Putamen (tissue), 1 donor: ENCODE results near the gene ARMC2.
"Not testable (repeated sequence)": the region's sequence is repeated elsewhere in the genome, so short reads cannot be mapped to it uniquely, and the experiment has no call there.

Experiments
- DNase-seq: peaks from one replicate; pipeline ENCODE4 v3.0.0-alpha.2; 2016; ENCODE audit warnings: low spot score

ARMC2 gene

DNA sequence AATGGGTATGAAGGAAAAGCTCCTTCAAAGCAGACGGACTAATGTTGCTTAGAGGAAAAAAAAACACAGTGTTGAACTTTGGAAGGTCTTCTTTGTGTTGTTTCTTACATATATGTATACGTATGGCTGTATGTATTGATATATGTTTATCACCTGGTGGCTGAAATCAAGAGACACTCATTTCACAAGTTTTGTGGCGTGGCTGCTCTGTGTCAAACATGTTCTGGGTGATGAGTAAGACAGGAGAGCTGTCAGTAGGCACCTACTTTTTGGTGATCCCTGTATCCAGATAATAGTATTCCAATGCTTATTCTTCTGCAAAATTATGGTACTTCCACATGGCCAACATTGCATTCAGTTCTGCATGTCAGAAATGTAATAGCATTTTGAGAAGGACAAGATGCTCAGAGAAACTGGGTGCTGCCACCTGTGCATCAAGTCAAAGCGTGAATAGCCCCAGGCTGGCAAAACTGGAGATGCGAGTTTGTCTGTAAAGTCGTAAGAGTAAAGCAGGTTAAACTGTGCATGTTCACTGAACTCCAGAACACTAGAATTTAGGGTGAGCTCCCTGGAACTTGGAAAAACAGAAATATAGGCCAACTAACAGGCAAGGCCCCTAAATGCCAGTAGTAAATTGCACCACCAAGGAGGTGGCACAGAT, 67.9 kb downstream of the ARMC2 start:
- DNase-seq: no peak

DNA sequence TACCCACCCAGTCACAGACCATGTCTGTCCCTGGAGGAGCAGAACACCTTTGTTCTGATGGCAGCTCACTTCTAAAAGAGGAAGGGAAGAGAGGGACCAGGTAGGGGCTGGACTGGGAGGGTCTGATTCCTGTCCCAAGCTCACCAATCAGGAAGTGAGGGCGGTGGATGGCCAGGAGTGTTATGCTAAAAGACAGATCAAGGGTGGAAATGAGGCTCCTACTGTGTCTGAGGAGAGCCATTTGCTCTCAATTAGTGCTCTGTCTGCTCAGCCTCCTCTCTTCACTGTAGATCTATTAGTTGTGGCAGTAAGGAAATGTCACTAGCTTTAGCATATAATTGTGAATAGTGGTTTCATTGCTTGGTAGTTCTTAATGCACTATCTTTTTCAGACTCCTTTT, 72.5 kb downstream of the ARMC2 start:
- DNase-seq: no peak

GRCh38 chr6:108921547-108922361, 73.5 kb downstream of the ARMC2 start:
- no peak for DNase-seq

DNA sequence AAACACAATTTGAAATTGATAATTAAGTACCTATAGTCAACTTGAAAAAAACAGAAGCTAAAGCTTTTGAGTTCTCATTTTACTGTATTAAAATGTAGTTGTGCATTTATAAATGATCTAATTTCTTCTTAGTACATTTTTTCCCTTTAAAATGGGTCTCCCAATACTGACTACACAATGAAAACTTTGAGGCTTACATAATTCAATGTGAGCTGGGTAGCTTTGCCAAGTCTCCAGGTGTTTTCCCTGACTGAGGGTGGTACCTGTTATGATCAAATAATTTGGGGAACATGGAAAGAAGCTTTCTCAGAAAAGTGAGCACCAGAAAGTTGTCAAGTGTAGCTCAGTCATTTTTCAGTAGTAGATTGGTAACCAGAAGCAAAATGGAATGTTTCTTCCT, 74.3 kb downstream of the ARMC2 start:
- no peak for DNase-seq

DNA sequence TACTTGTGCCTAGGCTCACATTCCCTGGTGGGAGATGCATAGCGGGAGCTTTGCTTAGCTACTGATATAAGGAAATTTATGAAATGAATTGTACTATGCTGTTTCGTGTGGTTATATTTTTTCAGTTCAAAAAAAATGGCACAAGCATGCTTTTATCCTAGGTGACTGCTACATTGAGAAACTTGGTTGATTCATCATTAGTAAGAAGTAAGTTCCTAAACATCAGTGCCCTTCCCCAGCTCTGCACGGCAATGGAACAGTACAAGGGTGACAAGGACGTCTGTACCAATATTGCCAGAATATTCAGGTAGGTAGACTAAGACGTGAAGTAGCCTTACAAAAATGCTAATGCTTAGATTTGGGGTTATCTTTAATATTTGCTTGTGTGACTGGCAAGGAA, 79.7 kb downstream of the ARMC2 start:
- no peak for DNase-seq

GRCh38 chr6:108928650-108929049, 80.4 kb downstream of the ARMC2 start:
- no peak for DNase-seq

DNA sequence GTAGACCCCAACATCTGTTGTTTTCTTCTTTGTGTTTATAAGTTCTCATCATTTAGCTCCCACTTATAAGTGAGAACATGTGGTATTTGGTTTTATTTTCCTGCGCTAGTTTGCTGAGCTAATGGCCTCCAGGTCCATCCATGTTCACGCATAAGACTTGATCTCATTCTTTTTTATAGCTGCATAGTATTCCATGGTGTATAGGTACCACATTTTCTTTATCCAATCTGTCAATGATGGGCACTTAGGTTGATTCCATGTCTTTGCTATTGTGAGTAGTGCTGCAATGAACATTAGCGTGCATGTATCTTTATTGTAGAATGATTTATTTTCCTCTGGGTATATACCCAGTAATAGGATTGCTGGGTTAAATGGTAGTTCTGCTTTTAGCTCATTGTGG, 82.9 kb downstream of the ARMC2 start:
- not testable (repeated sequence) for DNase-seq

DNA sequence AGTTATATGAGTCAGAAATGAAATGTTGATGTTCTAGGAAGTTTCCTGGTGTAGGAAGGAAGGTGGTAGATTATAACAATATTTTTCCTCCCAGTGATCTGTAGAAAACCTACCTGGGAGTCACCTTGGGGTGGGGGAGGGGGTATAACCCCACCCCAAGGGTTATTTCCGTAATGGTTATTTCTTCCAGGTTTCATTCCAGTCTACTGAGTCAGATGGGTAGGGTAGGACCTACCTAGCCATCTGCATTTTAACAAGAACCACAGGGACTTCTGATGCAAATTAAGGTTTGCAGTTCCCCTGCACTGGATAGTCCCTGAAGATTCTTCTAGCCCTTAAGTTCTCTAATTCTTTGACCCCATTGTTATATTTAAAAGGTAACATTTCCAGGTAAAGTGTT, 88.9 kb downstream of the ARMC2 start:
- DNase-seq: no peak

GRCh38 chr6:108940741-108941140, 92.5 kb downstream of the ARMC2 start:
- no peak for DNase-seq

- DNase-seq: no peak
Measured at GRCh38 chr6:108941281-108941680, 93.1 kb downstream of the ARMC2 start.

GRCh38 chr6:108941859-108942258, 93.6 kb downstream of the ARMC2 start:
- DNase-seq: no peak

GRCh38 chr6:108942556-108943492, 94.6 kb downstream of the ARMC2 start:
- no peak for DNase-seq

DNA sequence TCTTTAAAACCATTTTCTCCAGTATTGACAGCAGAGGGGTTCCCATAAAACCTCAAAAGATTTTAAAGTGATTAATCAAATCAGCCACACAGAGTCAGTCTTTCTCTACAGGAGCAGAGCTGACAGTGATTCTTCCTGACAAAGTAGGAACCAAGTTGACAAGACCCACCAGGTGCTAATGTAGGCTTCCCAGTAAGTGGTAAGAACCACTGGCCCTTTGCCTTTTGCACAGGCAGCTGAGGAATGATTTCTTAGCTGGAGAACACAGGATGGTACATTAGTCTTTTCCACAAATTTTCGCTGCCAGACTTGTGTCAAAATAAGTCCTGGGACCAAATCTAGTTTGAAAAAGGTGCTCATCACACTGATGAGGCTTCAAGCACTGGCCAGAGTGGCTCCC, 95.8 kb downstream of the ARMC2 start:
- no peak for DNase-seq

DNA sequence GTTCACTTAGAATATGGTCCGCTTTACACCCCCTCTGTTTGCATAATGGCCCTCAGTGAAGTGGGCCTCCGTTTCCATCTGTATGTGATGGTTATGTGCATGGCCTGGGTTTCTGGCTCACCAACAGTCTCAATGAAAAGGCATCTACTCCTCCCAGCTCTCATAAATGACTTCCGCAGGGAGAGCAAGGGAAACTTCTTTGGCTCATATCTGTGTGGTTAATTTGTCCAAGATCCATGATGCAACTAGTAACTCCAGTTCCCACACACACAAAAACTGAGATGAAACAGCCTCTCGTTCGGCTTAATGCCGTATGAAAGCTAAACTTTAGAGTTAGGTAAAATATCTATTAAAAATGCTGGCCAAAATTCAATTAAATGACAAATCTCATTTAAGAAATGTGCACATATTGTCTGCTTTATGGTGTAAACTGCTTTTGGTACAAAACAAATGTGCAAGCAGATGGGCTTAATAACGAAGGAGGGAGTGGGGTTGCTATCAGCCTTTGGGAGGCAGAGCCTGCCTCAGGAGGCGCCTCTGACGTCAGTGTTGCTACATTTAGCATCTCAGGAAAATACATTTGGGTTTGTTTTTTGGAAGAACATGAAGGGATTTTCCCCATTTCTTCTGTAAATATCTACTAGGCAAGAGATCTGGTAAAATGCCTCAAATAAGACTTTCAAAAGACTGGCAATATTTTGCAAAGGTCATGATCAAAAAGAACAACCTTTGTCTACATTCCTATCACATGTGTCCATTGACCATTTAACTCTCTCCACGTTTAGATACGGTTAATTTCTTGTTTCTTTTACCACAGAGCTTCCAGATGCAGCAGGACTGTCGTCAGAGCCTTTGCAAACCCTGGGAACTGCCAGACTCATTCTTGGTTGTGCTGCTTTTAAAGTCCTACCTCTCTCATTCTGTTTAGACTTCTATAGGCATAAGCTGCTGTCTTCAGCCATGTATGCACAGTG, 96.8 kb downstream of the ARMC2 start:
- DNase-seq: no peak

GRCh38 chr6:108945681-108946159, 97.5 kb downstream of the ARMC2 start:
- DNase-seq: peak; percentile 77

GRCh38 chr6:108946695-108947094, 98.5 kb downstream of the ARMC2 start:
- DNase-seq: no peak

DNA sequence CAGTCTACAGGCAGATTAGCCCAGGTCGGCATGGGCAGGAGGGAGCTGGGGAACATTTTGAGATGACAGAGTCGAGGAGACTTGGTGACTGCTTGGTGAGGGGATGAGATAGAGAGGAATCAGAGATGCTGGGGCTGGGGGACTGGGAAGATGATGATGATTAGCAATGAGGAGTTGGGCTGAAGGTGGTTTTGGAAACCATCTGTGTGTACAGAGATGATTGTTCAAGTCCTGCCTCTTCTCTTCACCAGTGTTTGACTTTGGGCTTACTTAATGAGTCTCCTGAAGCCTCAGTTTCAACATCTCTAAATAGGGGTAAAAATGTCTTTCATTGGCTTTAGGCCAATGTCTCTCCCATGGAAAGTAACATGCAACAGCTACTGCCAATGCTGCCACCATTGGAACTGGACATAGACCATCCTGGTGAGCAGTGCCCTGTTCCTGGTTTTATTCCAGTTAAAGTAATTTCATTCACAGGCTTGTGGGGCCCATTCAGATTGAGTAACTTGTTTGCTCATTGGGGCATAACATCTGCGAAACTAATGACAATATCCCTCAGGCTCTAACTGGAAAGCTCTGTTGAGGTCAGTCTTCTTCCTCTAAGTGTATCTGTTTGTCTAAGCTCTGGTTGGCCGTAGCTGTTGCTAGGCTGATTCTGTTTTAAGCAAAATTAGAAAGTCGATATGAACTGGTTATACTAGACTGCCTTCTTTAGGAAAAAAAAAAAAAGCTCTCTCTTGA, 99.1 kb downstream of the ARMC2 start:
- DNase-seq: no peak

GRCh38 chr6:108948181-108948661, 100.0 kb downstream of the ARMC2 start:
- DNase-seq: no peak

DNA sequence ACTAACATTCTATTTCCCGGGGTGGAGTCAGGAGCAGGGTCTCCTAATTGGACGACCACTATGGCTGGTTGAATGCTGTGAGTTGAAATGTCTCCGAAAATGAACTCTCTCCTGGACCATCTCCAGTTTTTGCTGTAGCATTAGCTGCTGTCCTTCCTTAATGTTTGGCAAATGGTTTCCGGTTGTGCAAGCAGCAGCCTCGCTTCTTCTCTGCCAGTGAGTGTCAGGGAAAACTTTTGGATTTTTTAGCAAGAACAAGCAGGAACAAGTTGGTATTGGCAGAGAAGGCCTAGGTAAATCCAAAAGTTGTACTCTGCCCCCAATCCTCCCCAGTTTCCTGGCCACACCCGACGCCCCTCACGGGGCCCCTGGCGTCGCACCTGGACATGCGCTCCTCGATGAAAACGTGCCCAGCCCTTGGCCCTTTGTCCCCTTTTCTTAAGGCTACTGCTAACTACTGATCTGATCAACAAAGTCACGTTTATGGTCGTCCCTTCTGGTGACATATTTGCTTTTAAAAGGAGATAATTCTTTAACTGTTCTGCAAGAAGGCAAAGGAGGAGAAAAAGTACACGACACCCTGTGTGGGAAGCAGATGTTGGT, 103.2 kb downstream of the ARMC2 start:
- DNase-seq: no peak
